GM12875 (cell line): ENCODE data around the gene IL1RAPL2.
"Not testable (repeated sequence)": the region's sequence is repeated elsewhere in the genome, so short reads cannot be mapped to it uniquely, and the experiment has no call there.

Source experiments
- H3K4me3 ChIP-seq: one replicate; pipeline ENCODE4 v1.5.1; 2011; ENCODE audit warnings: low read depth, low read length, control low read depth
- CTCF ChIP-seq: IDR thresholded peaks from 2 replicates; pipeline ENCODE4 v1.5.1; 2011; ENCODE audit warnings: low read depth, mild to moderate bottlenecking, control low read depth, inconsistent platforms, low read length, moderate library complexity, borderline replicate concordance; ENCODE audit not compliant: insufficient read depth

Gene IL1RAPL2

GRCh38 chrX:105006996-105007395 is 441.0 kb downstream of the IL1RAPL2 start:
- H3K4me3 ChIP-seq = no peak overlapping the region
- no peak for TF ChIP-seq CTCF

- no peak for TF ChIP-seq CTCF
- H3K4me3 ChIP-seq = no peak overlapping the region
Observed at GRCh38 chrX:105013719-105014118, 447.7 kb downstream of the IL1RAPL2 start.

GRCh38 chrX:105017641-105018040 is 451.6 kb downstream of the IL1RAPL2 start:
- H3K4me3 ChIP-seq = no peak overlapping the region
- no peak for TF ChIP-seq CTCF

DNA sequence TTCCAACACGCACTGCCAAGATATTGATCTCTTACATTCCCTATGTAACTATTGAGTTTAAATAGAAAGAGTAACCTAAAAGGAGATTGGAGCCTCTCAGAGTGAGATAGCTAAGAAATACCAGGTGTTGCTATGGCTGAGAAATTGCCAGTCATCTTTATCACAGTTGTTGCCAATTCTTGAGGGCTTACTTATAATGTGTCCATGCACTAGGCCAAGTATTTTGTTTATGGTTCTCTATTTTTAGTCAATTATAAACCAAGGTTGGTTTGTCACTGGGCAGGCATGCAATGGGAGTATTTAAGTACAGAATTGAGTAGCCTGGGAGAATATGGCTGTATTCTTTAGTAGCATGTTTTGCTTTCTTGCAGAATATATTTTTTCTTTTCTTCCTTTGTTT is 452.9 kb downstream of the IL1RAPL2 start:
- no peak for TF ChIP-seq CTCF
- H3K4me3 ChIP-seq = no peak overlapping the region

GRCh38 chrX:105028962-105029361 is 463.0 kb downstream of the IL1RAPL2 start:
- H3K4me3 ChIP-seq = not testable (repeated sequence)

- no peak overlapping the region for H3K4me3 ChIP-seq
- no peak for TF ChIP-seq CTCF
Observed at GRCh38 chrX:105038672-105039328, 472.8 kb downstream of the IL1RAPL2 start.

GRCh38 chrX:105050921-105051320 is 484.9 kb downstream of the IL1RAPL2 start:
- no peak for TF ChIP-seq CTCF
- no peak overlapping the region for H3K4me3 ChIP-seq
